Measurements from ENCODE around the gene NISCH.

- no peak for TF ChIP-seq CTCF (conservative IDR thresholded peaks at IDR 0.05; ENCODE audit: low read depth in 2 of 2)
- no peak for TF ChIP-seq CREB1 (CRISPR knock-in tag; IDR thresholded peaks at IDR 0.05; ENCODE audit: low read depth)
- no peak for TF ChIP-seq POLR2AphosphoS5 (IDR thresholded peaks at IDR 0.05; ENCODE audit: low read depth)
- no peak for TF ChIP-seq ETS1 (IDR thresholded peaks at IDR 0.05)
- no peak for TF ChIP-seq EZH2phosphoT487 (IDR thresholded peaks at IDR 0.05; ENCODE audit: unreplicated experiment)
- TF ChIP-seq REST (IDR thresholded peaks at IDR 0.05; ENCODE audit: unreplicated experiment) = no peak
- no peak for TF ChIP-seq EZH2 (IDR thresholded peaks at IDR 0.05; ENCODE audit: low read depth, unreplicated experiment)
- TF ChIP-seq JUNB (IDR thresholded peaks at IDR 0.05; ENCODE audit: unreplicated experiment) = no peak
- TF ChIP-seq ZNF114 (CRISPR knock-in tag; IDR thresholded peaks at IDR 0.05) = no peak
- no peak for TF ChIP-seq NANOG (IDR thresholded peaks at IDR 0.05; ENCODE audit: borderline replicate concordance)
- no peak for TF ChIP-seq ZNF462 (CRISPR knock-in tag; IDR thresholded peaks at IDR 0.05)
Observed at GRCh38 chr3:52501046-52501445, 45.6 kb downstream of the NISCH start.

Measured in GM23338 (cell line).